HEK293 (cell line): ENCODE data around the gene CRYBG2.

Source experiments
- ATF2 ChIP-seq: fragments of 450-650 bp; formaldehyde crosslinking; IDR thresholded peaks from 2 replicates; pipeline ENCODE4 v1.5.1; 2016; ENCODE audit warnings: missing biosample characterization, missing genetic modification characterization, low read depth
- ELK4 ChIP-seq: IDR thresholded peaks from 2 replicates; pipeline ENCODE4 v1.6.1; 2011; ENCODE audit warnings: mild to moderate bottlenecking, low read depth, low read length, borderline replicate concordance
- INSM2 ChIP-seq: fragments of 450-650 bp; formaldehyde crosslinking; IDR thresholded peaks from 2 replicates; pipeline ENCODE4 v1.5.1; 2016; ENCODE audit warnings: missing biosample characterization, missing genetic modification characterization
- PRDM6 ChIP-seq: fragments of 450-650 bp; formaldehyde crosslinking; IDR thresholded peaks from 2 replicates; pipeline ENCODE4 v1.5.1; 2017; ENCODE audit warnings: missing biosample characterization, missing genetic modification characterization
- REPIN1 ChIP-seq: fragments of 450-650 bp; formaldehyde crosslinking; IDR thresholded peaks from 2 replicates; pipeline ENCODE4 v1.5.1; 2017; ENCODE audit warnings: missing biosample characterization, missing genetic modification characterization, low read depth
- ZBTB11 ChIP-seq: fragments of 450-650 bp; formaldehyde crosslinking; conservative IDR thresholded peaks from 2 replicates; pipeline ENCODE4 v1.5.1; 2016; ENCODE audit warnings: low read depth, missing biosample characterization, missing genetic modification characterization
- ZBTB17 ChIP-seq: fragments of 450-650 bp; formaldehyde crosslinking; IDR thresholded peaks from 2 replicates; pipeline ENCODE4 v1.5.1; 2016; ENCODE audit warnings: missing biosample characterization, missing genetic modification characterization
- ZBTB7A ChIP-seq: fragments of 450-650 bp; formaldehyde crosslinking; IDR thresholded peaks from 2 replicates; pipeline ENCODE4 v1.5.1; 2016; ENCODE audit warnings: low read depth, missing biosample characterization, missing genetic modification characterization
- ZIC2 ChIP-seq: fragments of 450-650 bp; formaldehyde crosslinking; IDR thresholded peaks from 2 replicates; pipeline ENCODE4 v1.5.1; 2016; ENCODE audit warnings: missing biosample characterization, missing genetic modification characterization
- ZNF157 ChIP-seq: fragments of 450-650 bp; formaldehyde crosslinking; IDR thresholded peaks from 2 replicates; pipeline ENCODE4 v1.5.1; 2016; ENCODE audit warnings: missing biosample characterization, missing genetic modification characterization
- ZNF169 ChIP-seq: fragments of 450-650 bp; formaldehyde crosslinking; IDR thresholded peaks from 2 replicates; pipeline ENCODE4 v1.5.1; 2016; ENCODE audit warnings: missing biosample characterization, missing genetic modification characterization
- ZNF248 ChIP-seq: fragments of 450-650 bp; formaldehyde crosslinking; IDR thresholded peaks from 2 replicates; pipeline ENCODE4 v1.5.1; 2017; ENCODE audit warnings: missing biosample characterization, missing genetic modification characterization
- ZNF335 ChIP-seq: fragments of 450-650 bp; formaldehyde crosslinking; conservative IDR thresholded peaks from 2 replicates; pipeline ENCODE4 v1.5.1; 2016; ENCODE audit warnings: missing biosample characterization, missing genetic modification characterization
- ZNF37A ChIP-seq: fragments of 450-650 bp; IDR thresholded peaks from 2 replicates; pipeline ENCODE4 v1.5.1; 2018; ENCODE audit warnings: missing biosample characterization, missing genetic modification characterization
- ZNF426 ChIP-seq: fragments of 450-650 bp; formaldehyde crosslinking; IDR thresholded peaks from 2 replicates; pipeline ENCODE4 v1.5.1; 2017; ENCODE audit warnings: missing biosample characterization, missing genetic modification characterization, mild to moderate bottlenecking, inconsistent platforms, moderate library complexity
- ZNF521 ChIP-seq: fragments of 450-650 bp; formaldehyde crosslinking; IDR thresholded peaks from 2 replicates; pipeline ENCODE4 v1.5.1; 2017; ENCODE audit warnings: missing biosample characterization, mild to moderate bottlenecking, missing genetic modification characterization
- ZNF548 ChIP-seq: fragments of 450-650 bp; formaldehyde crosslinking; IDR thresholded peaks from 2 replicates; pipeline ENCODE4 v1.5.1; 2016; ENCODE audit warnings: missing biosample characterization, missing genetic modification characterization
- ZNF555 ChIP-seq: fragments of 450-650 bp; formaldehyde crosslinking; conservative IDR thresholded peaks from 2 replicates; pipeline ENCODE4 v1.5.1; 2017; ENCODE audit warnings: missing biosample characterization, mild to moderate bottlenecking, missing genetic modification characterization, inconsistent platforms
- ZNF571 ChIP-seq: fragments of 450-650 bp; formaldehyde crosslinking; IDR thresholded peaks from 2 replicates; pipeline ENCODE4 v1.5.0; 2017; ENCODE audit warnings: missing biosample characterization, missing genetic modification characterization
- ZNF580 ChIP-seq: fragments of 450-650 bp; formaldehyde crosslinking; IDR thresholded peaks from 2 replicates; pipeline ENCODE4 v1.5.1; 2016; ENCODE audit warnings: missing biosample characterization, missing genetic modification characterization
- ZNF585B ChIP-seq: fragments of 450-650 bp; formaldehyde crosslinking; IDR thresholded peaks from 2 replicates; pipeline ENCODE4 v1.5.1; 2016; ENCODE audit warnings: missing biosample characterization, missing genetic modification characterization
- ZNF624 ChIP-seq: fragments of 450-650 bp; formaldehyde crosslinking; IDR thresholded peaks from 2 replicates; pipeline ENCODE4 v1.5.1; 2017; ENCODE audit warnings: missing biosample characterization, missing genetic modification characterization
- ZNF670 ChIP-seq: fragments of 450-650 bp; formaldehyde crosslinking; IDR thresholded peaks from 2 replicates; pipeline ENCODE4 v1.5.1; 2016; ENCODE audit warnings: missing biosample characterization, missing genetic modification characterization, low read depth
- ZSCAN18 ChIP-seq: fragments of 450-650 bp; formaldehyde crosslinking; IDR thresholded peaks from 2 replicates; pipeline ENCODE4 v1.5.1; 2016; ENCODE audit warnings: missing biosample characterization, missing genetic modification characterization
- ZSCAN5A ChIP-seq: fragments of 450-650 bp; formaldehyde crosslinking; IDR thresholded peaks from 2 replicates; pipeline ENCODE4 v1.5.1; 2016; ENCODE audit warnings: missing biosample characterization, missing genetic modification characterization
- ZXDB ChIP-seq: fragments of 450-650 bp; formaldehyde crosslinking; IDR thresholded peaks from 2 replicates; pipeline ENCODE4 v1.5.1; 2016; ENCODE audit warnings: missing biosample characterization, missing genetic modification characterization

CRYBG2 gene

GRCh38 chr1:26279456-26280332 is 74.2 kb downstream of the CRYBG2 start, which contains the start of gene SH3BGRL3 (continued):
- TF ChIP-seq ZNF37A = no peak
- 0 out of 2 replicates have a peak, but pooled peaks have one; percentile 63 for TF ChIP-seq ZBTB7A (tag by site-specific recombination)
- no peak for TF ChIP-seq ZSCAN18
- TF ChIP-seq ZBTB17 = no peak
- TF ChIP-seq ZNF670 (tag by site-specific recombination) = no peak
- no peak for TF ChIP-seq ATF2 (tag by site-specific recombination)
- no peak for TF ChIP-seq ZNF580 (tag by site-specific recombination)
- no peak for TF ChIP-seq ZNF169 (tag by site-specific recombination)
- no peak for TF ChIP-seq ZNF585B
- peak; percentile 37 for TF ChIP-seq ZIC2 (tag by site-specific recombination)
- no peak for TF ChIP-seq ZNF624 (tag by site-specific recombination)
- no peak for TF ChIP-seq ZNF157
- peak; percentile 21 for TF ChIP-seq INSM2
- TF ChIP-seq ZBTB11 (tag by site-specific recombination) = peak; percentile 48; the same call in 1 of the 2 replicates
- no peak for TF ChIP-seq ZNF548 (tag by site-specific recombination)
- TF ChIP-seq ZNF571 (tag by site-specific recombination) = no peak
- TF ChIP-seq ZSCAN5A (tag by site-specific recombination) = 0 out of 2 replicates have a peak, but pooled peaks have one; percentile 46
- no peak for TF ChIP-seq ZNF521
- TF ChIP-seq ZNF248 (tag by site-specific recombination) = no peak
- TF ChIP-seq ZNF426 (tag by site-specific recombination) = no peak
- TF ChIP-seq ZXDB = peak; percentile 80; the same call in 1 of the 2 replicates
- no peak for TF ChIP-seq REPIN1
- TF ChIP-seq ELK4 = no peak
- peak; percentile 89 for TF ChIP-seq ZNF335 (tag by site-specific recombination)
- no peak for TF ChIP-seq PRDM6 (tag by site-specific recombination)
- no peak for TF ChIP-seq ZNF555 (tag by site-specific recombination)
